NT2/D1 (cell line): ENCODE data around the gene ETV3.

Source experiments
- SUZ12 ChIP-seq: IDR thresholded peaks from 2 replicates; pipeline ENCODE4 v1.6.1; 2011; ENCODE audit not compliant: insufficient read length, insufficient read depth; ENCODE audit errors: extremely low read depth
- YY1 ChIP-seq: IDR thresholded peaks from 2 replicates; pipeline ENCODE4 v1.6.1; 2011; ENCODE audit not compliant: insufficient read length, insufficient read depth

- TF ChIP-seq YY1 (no peak), SUZ12 (no peak)
Measured at GRCh38 chr1:157156058-157156541, 17.9 kb upstream of the ETV3 start.
